ENCODE measurements around the gene CNBP. TPM values are rescaled to one million over a fixed set of nuclear protein-coding genes. Genes with fewer than 3 reads are reported as not detected.

CNBP gene
- total RNA-seq, 1 experiment from 2014 or later, result 353 TPM

- TF ChIP-seq ZBTB33 (IDR thresholded peaks at IDR 0.05; ENCODE audit: extremely low read depth, insufficient replicate concordance, low read length) (no peak), RAD21 (IDR thresholded peaks at IDR 0.05; ENCODE audit: low read depth) (no peak), CBX3 (IDR thresholded peaks at IDR 0.05; ENCODE audit: low read depth) (no peak), ZNF274 (IDR thresholded peaks at IDR 0.05; ENCODE audit: low read depth, low read length) (no peak), ELF1 (IDR thresholded peaks at IDR 0.05; ENCODE audit: borderline replicate concordance, low read depth) (no peak), ZFX (IDR thresholded peaks at IDR 0.05) (no peak), POLR2AphosphoS5 (IDR thresholded peaks at IDR 0.05; ENCODE audit: low read depth, low read length) (no peak), REST (IDR thresholded peaks at IDR 0.05; ENCODE audit: low read depth) (no peak)
These were observed 13.6 kb upstream of the CNBP start (continued) for GRCh38 chr3:129197321-129197720.

- BruUV-seq (replicated peaks), result no TSS peak
- TF ChIP-seq YY1 (IDR thresholded peaks at IDR 0.05; ENCODE audit: extremely low read depth, insufficient replicate concordance, low read depth, low read length) (no peak), SIN3A (IDR thresholded peaks at IDR 0.05; ENCODE audit: low read depth) (no peak), ZNF274 (IDR thresholded peaks at IDR 0.05; ENCODE audit: low read depth, low read length) (no peak), MAX (IDR thresholded peaks at IDR 0.05) (no peak), POLR2A (IDR thresholded peaks at IDR 0.05; ENCODE audit: borderline replicate concordance, extremely low read depth, insufficient read depth, insufficient read length) (no peak), ZBTB33 (IDR thresholded peaks at IDR 0.05; ENCODE audit: extremely low read depth, insufficient replicate concordance, low read length) (no peak), ELF1 (IDR thresholded peaks at IDR 0.05; ENCODE audit: borderline replicate concordance, low read depth) (no peak), ATF3 (IDR thresholded peaks at IDR 0.05) (no peak), CEBPB (IDR thresholded peaks at IDR 0.05; ENCODE audit: low read depth) (no peak)
These were observed 12.9 kb upstream of the CNBP start for GRCh38 chr3:129196601-129197000.

More at GRCh38 chr3:129196601-129197000, 12.9 kb upstream of the CNBP start:
- Histone ChIP-seq H3K4me1 (ENCODE audit: control insufficient read depth in 1 of 2, insufficient read depth in 2 of 2, low read length in 2 of 2) (peaks cover 0 to 7% of the 10 kb centered on the region in 2 experiments; a peak in 2 of 4 replicates), H3K9me2 (ENCODE audit: insufficient read depth) (no peaks in the 10 kb centered on the region), H2AFZ (ENCODE audit: low read depth, low read length, poor library complexity, severe bottlenecking) (no peak overlapping the region), H3K27me3 (ENCODE audit: insufficient read depth, low read length) (no peaks in the 10 kb centered on the region), H3K36me3 (ENCODE audit: control insufficient read depth in 1 of 2, insufficient read depth in 2 of 2, low read length in 2 of 2) (no peaks in the 10 kb centered on the region), H3K79me2 (ENCODE audit: insufficient read depth, low read length) (no peaks in the 10 kb centered on the region), H3K4me2 (ENCODE audit: low read length) (no peak overlapping the region), H3K27ac (ENCODE audit: low read depth, low read length) (no peak overlapping the region), H4K20me1 (ENCODE audit: insufficient read depth) (no peaks in the 10 kb centered on the region), H3K9me3 (ENCODE audit: control insufficient read depth in 1 of 2, insufficient read depth in 1 of 2, low read depth in 1 of 2, low read length in 2 of 2) (no peaks in the 10 kb centered on the region), H3K9ac (ENCODE audit: low read length) (no peak overlapping the region), H3K4me3 (replicated peaks in 1 of 2; ENCODE audit: low read depth in 1 of 2, low read length in 2 of 2) (no peak overlapping the region)
- ChIA-PET CTCF (no interaction called here), RAD21 (ENCODE audit: low non-redundant PET in 1 of 2, low total read pairs in 2 of 2, uncharacterized antibody in 2 of 2, unreplicated experiment in 2 of 2) (no interaction called here), POLR2A (interaction anchor here (1.4 to 2.2 kb wide), 2 partner anchors 11 to 13 kb away, joined by 4 to 7 read pairs; partner anchors contain the start of gene CNBP)
- no peak for DNase-seq (ENCODE audit: low read depth, low spot score)
- intact Hi-C loops (cut with micrococcal nuclease), result no loop called here
- ATAC-seq, result no peak
